Muscle layer of colon (tissue), 2 donors: Measurements from ENCODE around the gene LRRC37A3.
"Not testable (repeated sequence)": the region's sequence is repeated elsewhere in the genome, so short reads cannot be mapped to it uniquely, and the experiment has no call there.

Source experiments
- H3K27ac ChIP-seq: one replicate; pipeline ENCODE4 v1.7.0; 2013; ENCODE audit warnings: low read depth, mild to moderate bottlenecking, low read length, moderate library complexity
- H3K27me3 ChIP-seq, 2 donors: one replicate each; pipeline ENCODE4 v1.7.0; 2013; ENCODE audit warnings: low read length in 2 of 2, mild to moderate bottlenecking in 2 of 2; ENCODE audit not compliant: insufficient read depth in 2 of 2, control insufficient read depth in 1 of 2
- H3K36me3 ChIP-seq: one replicate; pipeline ENCODE4 v1.7.0; 2013; ENCODE audit warnings: mild to moderate bottlenecking, low read length; ENCODE audit not compliant: insufficient read depth
- H3K4me1 ChIP-seq: one replicate; pipeline ENCODE4 v1.7.0; 2013; ENCODE audit warnings: mild to moderate bottlenecking, low read length; ENCODE audit not compliant: insufficient read depth
- H3K4me3 ChIP-seq, 2 donors: one replicate each; pipeline ENCODE4 v1.7.0; 2013; ENCODE audit warnings: low read length in 2 of 2, low read depth in 1 of 2, mild to moderate bottlenecking in 1 of 2, moderate library complexity in 1 of 2
- H3K9ac ChIP-seq: one replicate; pipeline ENCODE4 v1.7.0; 2013; ENCODE audit warnings: low read length
- H3K9me3 ChIP-seq: one replicate; pipeline ENCODE4 v1.7.0; 2013; ENCODE audit warnings: mild to moderate bottlenecking, low read length
- donor health status: abdominal sarcoma.
- donor health status: Adenocarcinoma of cecum.

Gene LRRC37A3

DNA sequence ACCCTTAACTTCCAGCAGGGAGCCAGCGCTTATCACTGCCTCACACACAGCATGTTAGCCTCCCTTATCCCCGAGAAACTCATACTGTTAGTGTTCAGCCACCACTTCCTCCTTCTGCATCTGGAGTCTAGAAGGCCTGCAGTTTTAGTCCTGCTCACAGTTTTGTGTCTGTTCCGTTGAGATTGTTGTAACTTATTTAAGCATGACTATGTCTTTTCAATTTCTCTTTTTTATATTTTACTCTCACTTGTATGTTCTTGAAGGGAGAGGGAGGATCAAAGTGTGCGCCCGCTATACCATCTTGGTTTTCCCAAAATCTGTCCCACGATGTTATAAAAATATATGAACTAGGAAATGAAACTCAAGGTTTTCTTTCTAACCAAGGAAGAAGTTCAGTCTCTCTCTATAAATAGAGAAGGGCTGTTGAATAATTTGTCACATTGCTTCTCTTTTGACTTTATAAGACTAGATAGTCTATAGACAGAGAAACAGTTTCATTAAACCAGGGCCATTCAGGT is 3.8 kb upstream of the LRRC37A3 start:
- H3K27me3 ChIP-seq, H3K4me3 ChIP-seq, H3K27ac ChIP-seq, H3K36me3 ChIP-seq, H3K9me3 ChIP-seq, H3K4me1 ChIP-seq, H3K9ac ChIP-seq: not testable (repeated sequence)

DNA sequence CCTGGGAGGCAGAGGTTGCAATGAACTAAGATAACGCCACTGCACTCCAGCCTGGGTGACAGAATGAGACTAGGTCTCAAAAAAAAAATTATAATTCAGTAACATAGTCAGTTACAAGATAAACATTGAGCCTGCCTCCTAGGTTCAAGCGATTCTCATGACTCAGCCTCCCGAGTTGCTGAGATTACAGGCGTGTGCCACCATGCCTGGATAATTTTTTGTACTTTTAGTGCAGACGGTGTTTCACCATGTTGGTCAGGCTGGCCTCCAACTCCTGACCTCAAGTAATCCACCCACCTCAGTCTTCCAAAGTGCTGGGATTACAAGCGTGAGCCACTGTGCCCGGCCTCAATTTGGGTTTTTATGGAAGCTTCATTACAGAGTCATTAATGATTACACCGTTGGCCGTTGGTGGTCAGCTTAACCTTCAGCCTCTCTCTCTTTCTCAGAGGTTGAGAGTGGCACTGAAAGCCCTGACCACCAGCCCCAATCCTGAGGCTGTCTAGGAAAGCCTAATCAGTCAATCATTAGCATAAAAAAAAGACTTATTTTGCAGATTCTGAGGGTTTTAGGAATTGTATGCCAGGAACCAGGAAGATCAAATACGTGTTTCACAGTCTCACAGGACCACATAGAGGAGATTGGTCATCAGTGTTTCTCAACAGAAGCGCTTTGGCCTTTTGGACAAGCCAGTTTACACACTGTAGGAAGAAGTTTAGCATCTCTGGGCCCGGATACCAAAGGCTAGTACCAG is 1.3 kb upstream of the LRRC37A3 start:
- H3K36me3 ChIP-seq, result no peaks in the 10 kb centered on the region
- H3K9ac ChIP-seq, result no peak overlapping the region
- H3K4me3 ChIP-seq, result no peak overlapping the region
- H3K4me1 ChIP-seq, result no peaks in the 10 kb centered on the region
- no peaks in the 10 kb centered on the region for H3K9me3 ChIP-seq
- no peak overlapping the region for H3K27ac ChIP-seq
- no peaks in the 10 kb centered on the region for H3K27me3 ChIP-seq

DNA sequence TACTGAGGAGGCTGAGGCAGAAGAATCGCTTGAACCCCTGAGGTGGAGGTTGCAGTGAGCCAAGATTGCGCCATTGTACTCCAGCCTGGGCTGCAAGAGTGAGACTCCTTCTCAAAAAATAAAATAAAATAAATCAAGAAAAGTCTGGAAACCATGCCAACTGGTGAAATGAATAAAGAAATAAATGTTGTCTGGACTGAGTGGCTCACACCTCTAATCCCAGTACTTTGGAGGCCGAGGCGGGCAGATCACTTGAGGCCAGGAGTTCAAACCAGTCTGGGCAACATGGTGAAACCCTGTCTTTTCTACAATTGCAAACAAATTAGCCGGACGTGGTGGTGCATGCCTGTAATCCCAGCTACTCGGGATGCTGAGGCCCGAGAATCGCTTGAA is 744 bp upstream of the LRRC37A3 start:
- H3K4me3 ChIP-seq, result peak overlapping the region; percentile 60 to 87
- no peaks in the 10 kb centered on the region for H3K9me3 ChIP-seq
- peak overlapping the region; percentile 78 for H3K27ac ChIP-seq
- H3K36me3 ChIP-seq, result no peaks in the 10 kb centered on the region
- no peaks in the 10 kb centered on the region for H3K27me3 ChIP-seq
- no peak overlapping the region for H3K9ac ChIP-seq
- H3K4me1 ChIP-seq, result no peaks in the 10 kb centered on the region

GRCh38 chr17:64918842-64919288 is 413 bp downstream of the LRRC37A3 start:
- H3K9ac ChIP-seq, result not testable (repeated sequence)

GRCh38 chr17:64917540-64917939 is 1.7 kb downstream of the LRRC37A3 start:
- not testable (repeated sequence) for H3K4me3 ChIP-seq, H3K36me3 ChIP-seq, H3K9me3 ChIP-seq, H3K9ac ChIP-seq, H3K27ac ChIP-seq, H3K4me1 ChIP-seq, H3K27me3 ChIP-seq

More at GRCh38 chr17:64918842-64919288, 413 bp downstream of the LRRC37A3 start:
- not testable (repeated sequence) for H3K27me3 ChIP-seq, H3K4me1 ChIP-seq, H3K36me3 ChIP-seq, H3K9me3 ChIP-seq
- peak overlapping the region; percentile 78 for H3K27ac ChIP-seq
- peak overlapping the region in 1 of 2 donors; percentile 42 for H3K4me3 ChIP-seq

GRCh38 chr17:64915244-64915643 is 4.0 kb downstream of the LRRC37A3 start:
- H3K9ac ChIP-seq, H3K4me3 ChIP-seq, H3K27me3 ChIP-seq, H3K4me1 ChIP-seq, H3K36me3 ChIP-seq, H3K9me3 ChIP-seq, H3K27ac ChIP-seq: not testable (repeated sequence)

- not testable (repeated sequence) for H3K4me1 ChIP-seq, H3K27ac ChIP-seq, H3K36me3 ChIP-seq, H3K9ac ChIP-seq, H3K9me3 ChIP-seq, H3K27me3 ChIP-seq, H3K4me3 ChIP-seq
Measured at GRCh38 chr17:64910191-64910514, 9.1 kb downstream of the LRRC37A3 start.

- not testable (repeated sequence) for H3K36me3 ChIP-seq, H3K4me1 ChIP-seq, H3K27me3 ChIP-seq, H3K4me3 ChIP-seq, H3K27ac ChIP-seq, H3K9ac ChIP-seq, H3K9me3 ChIP-seq
Measured at GRCh38 chr17:64909511-64910190, 9.6 kb downstream of the LRRC37A3 start.

- H3K4me1 ChIP-seq, H3K36me3 ChIP-seq, H3K9ac ChIP-seq, H3K27me3 ChIP-seq, H3K27ac ChIP-seq, H3K9me3 ChIP-seq, H3K4me3 ChIP-seq: not testable (repeated sequence)
Measured at GRCh38 chr17:64904069-64904468, 15.2 kb downstream of the LRRC37A3 start.

GRCh38 chr17:64897136-64897535 is 22.1 kb downstream of the LRRC37A3 start:
- not testable (repeated sequence) for H3K9ac ChIP-seq, H3K27ac ChIP-seq, H3K27me3 ChIP-seq, H3K36me3 ChIP-seq, H3K9me3 ChIP-seq, H3K4me3 ChIP-seq, H3K4me1 ChIP-seq

DNA sequence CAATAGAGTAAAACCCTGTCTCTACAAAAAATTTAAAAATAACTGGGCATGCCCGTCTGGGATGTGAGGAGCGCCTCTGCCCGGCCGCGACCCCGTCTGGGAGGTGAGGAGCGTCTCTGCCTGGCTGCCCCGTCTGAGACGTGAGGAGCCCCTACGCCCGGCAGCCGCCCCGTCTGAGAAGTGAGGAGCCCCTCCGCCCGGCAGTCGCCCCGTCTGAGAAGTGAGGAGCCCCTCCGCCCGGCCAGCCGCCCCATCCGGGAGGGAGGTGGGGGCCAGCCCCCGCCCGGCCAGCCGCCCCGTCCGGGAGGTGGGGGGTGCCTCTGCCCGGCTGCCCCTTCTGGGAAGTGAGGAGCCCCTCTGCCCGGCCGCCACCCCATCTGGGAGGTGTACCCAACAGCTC is 45.1 kb downstream of the LRRC37A3 start:
- H3K4me3 ChIP-seq, H3K27ac ChIP-seq, H3K9me3 ChIP-seq, H3K36me3 ChIP-seq, H3K4me1 ChIP-seq, H3K9ac ChIP-seq, H3K27me3 ChIP-seq: not testable (repeated sequence)
